NCI-H526 (cell line): Measurements from ENCODE around the gene HEBP1.

ENCODE experiments used
- DNase-seq, 2 experiments: peaks; one replicate each; lab custom pipeline; 2025; lab: John Stamatoyannopoulos, UW

Gene HEBP1

GRCh38 chr12:12951504-12951903 lies 48.6 kb downstream of the HEBP1 start:
- no peak for DNase-seq

GRCh38 chr12:12947902-12948301 lies 52.2 kb downstream of the HEBP1 start:
- DNase-seq: no peak

- peak; percentile 3 to 28 for DNase-seq
These were observed 53.2 kb downstream of the HEBP1 start for GRCh38 chr12:12946686-12947355.

GRCh38 chr12:12945591-12945990 lies 54.5 kb downstream of the HEBP1 start:
- no peak for DNase-seq

GRCh38 chr12:12943586-12944260 lies 56.3 kb downstream of the HEBP1 start:
- DNase-seq: no peak

GRCh38 chr12:12941450-12942350 lies 58.4 kb downstream of the HEBP1 start:
- no peak for DNase-seq

GRCh38 chr12:12939888-12940287 lies 60.2 kb downstream of the HEBP1 start:
- no peak for DNase-seq

- no peak for DNase-seq
These were observed 61.5 kb downstream of the HEBP1 start for GRCh38 chr12:12938541-12938940.

GRCh38 chr12:12936983-12937491 lies 63.0 kb downstream of the HEBP1 start:
- DNase-seq: no peak

- no peak for DNase-seq
These were observed 65.5 kb downstream of the HEBP1 start for GRCh38 chr12:12934556-12934955.

- DNase-seq: peak; percentile 26 to 46
These were observed 66.3 kb downstream of the HEBP1 start for GRCh38 chr12:12933742-12934141.

GRCh38 chr12:12930633-12931219 lies 69.3 kb downstream of the HEBP1 start:
- no peak for DNase-seq

GRCh38 chr12:12929696-12930095 lies 70.4 kb downstream of the HEBP1 start:
- no peak for DNase-seq

- peak; percentile 52 to 91 for DNase-seq
These were observed 72.6 kb downstream of the HEBP1 start for GRCh38 chr12:12927211-12928079.

- no peak for DNase-seq
These were observed 73.4 kb downstream of the HEBP1 start for GRCh38 chr12:12926571-12927071.

- no peak for DNase-seq
These were observed 74.7 kb downstream of the HEBP1 start for GRCh38 chr12:12925388-12925787.
